ENCODE measurements around the gene PTMS. TPM values are rescaled to one million over a fixed set of nuclear protein-coding genes. Genes with fewer than 3 reads are reported as not detected.
A peak's percentile ranks its signal among the peaks of the same experiment; 100 is the strongest.

PTMS gene
- total and polyA plus RNA-seq, 10 of the 15 experiments (the other 5 are each of a cell fraction or from before 2014, with no cell fraction given), result 2.1 to 127 (median 29.8) TPM

GRCh38 chr12:6766651-6767349 is 637 bp downstream of the PTMS start (continued):
- TF ChIP-seq ZBTB33 (IDR thresholded peaks at IDR 0.05), result no peak
- TF ChIP-seq, protein P1, sequence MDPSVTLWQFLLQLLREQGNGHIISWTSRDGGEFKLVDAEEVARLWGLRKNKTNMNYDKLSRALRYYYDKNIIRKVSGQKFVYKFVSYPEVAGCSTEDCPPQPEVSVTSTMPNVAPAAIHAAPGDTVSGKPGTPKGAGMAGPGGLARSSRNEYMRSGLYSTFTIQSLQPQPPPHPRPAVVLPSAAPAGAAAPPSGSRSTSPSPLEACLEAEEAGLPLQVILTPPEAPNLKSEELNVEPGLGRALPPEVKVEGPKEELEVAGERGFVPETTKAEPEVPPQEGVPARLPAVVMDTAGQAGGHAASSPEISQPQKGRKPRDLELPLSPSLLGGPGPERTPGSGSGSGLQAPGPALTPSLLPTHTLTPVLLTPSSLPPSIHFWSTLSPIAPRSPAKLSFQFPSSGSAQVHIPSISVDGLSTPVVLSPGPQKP (IDR thresholded peaks at IDR 0.05; ENCODE audit: low read depth, low read length), result no peak
- TF ChIP-seq RAD51 (IDR thresholded peaks at IDR 0.05), result no peak
- TF ChIP-seq CHD2 (IDR thresholded peaks at IDR 0.05; ENCODE audit: borderline replicate concordance, low read depth, low read length), result no peak
- no peak for TF ChIP-seq TAF1 (IDR thresholded peaks at IDR 0.05; ENCODE audit: borderline replicate concordance, low read depth, low read length)
- TF ChIP-seq SRF (IDR thresholded peaks at IDR 0.05; ENCODE audit: low read depth in 2 of 2, low read length in 2 of 2), result no peak
- TF ChIP-seq BCL11A (IDR thresholded peaks at IDR 0.05; ENCODE audit: low read depth, low read length), result no peak
- no peak for TF ChIP-seq HDAC6 (IDR thresholded peaks at IDR 0.05; ENCODE audit: unreplicated experiment)
- TF ChIP-seq SMAD1 (IDR thresholded peaks at IDR 0.05; ENCODE audit: low read depth, partially characterized antibody), result no peak
- no peak for TF ChIP-seq TARDBP (IDR thresholded peaks at IDR 0.05; ENCODE audit: borderline replicate concordance)
- peak; percentile 71; the same call in 1 of the 2 replicates for TF ChIP-seq DPF2 (IDR thresholded peaks at IDR 0.05)
- no peak for TF ChIP-seq ATF7 (IDR thresholded peaks at IDR 0.05; ENCODE audit: low read depth)
- TF ChIP-seq MYC (IDR thresholded peaks at IDR 0.05; ENCODE audit: insufficient read depth, insufficient read length, insufficient replicate concordance, low read length, severe bottlenecking), result no peak
- TF ChIP-seq CBX5 (IDR thresholded peaks at IDR 0.05; ENCODE audit: low read depth), result no peak
- no peak for TF ChIP-seq MEF2A (IDR thresholded peaks at IDR 0.05; ENCODE audit: insufficient read depth, low read depth, low read length)
- no peak for TF ChIP-seq PML (IDR thresholded peaks at IDR 0.05; ENCODE audit: low read length)
- no peak for TF ChIP-seq ZBED1 (IDR thresholded peaks at IDR 0.05; ENCODE audit: borderline replicate concordance)
- no peak for TF ChIP-seq TCF3 (IDR thresholded peaks at IDR 0.05; ENCODE audit: borderline replicate concordance, insufficient read depth, low read depth, low read length)
- TF ChIP-seq BMI1 (IDR thresholded peaks at IDR 0.05; ENCODE audit: borderline replicate concordance), result no peak
- no peak for TF ChIP-seq STAT1 (conservative IDR thresholded peaks at IDR 0.05)
- no peak for TF ChIP-seq NR2C2 (IDR thresholded peaks at IDR 0.05; ENCODE audit: borderline replicate concordance, control insufficient read depth, insufficient read length, low read depth)
- TF ChIP-seq CHD4 (IDR thresholded peaks at IDR 0.05), result no peak
- TF ChIP-seq IRF3 (IDR thresholded peaks at IDR 0.05), result no peak
- no peak; a peak in 1 of 4 replicates for TF ChIP-seq IKZF2 (IDR thresholded peaks at IDR 0.05)
- no peak for TF ChIP-seq POLR2AphosphoS2 (IDR thresholded peaks at IDR 0.05; ENCODE audit: low read depth, low read length)
- TF ChIP-seq NBN (IDR thresholded peaks at IDR 0.05), result peak; percentile 35; the same call in 1 of the 2 replicates
- TF ChIP-seq, protein P2, sequence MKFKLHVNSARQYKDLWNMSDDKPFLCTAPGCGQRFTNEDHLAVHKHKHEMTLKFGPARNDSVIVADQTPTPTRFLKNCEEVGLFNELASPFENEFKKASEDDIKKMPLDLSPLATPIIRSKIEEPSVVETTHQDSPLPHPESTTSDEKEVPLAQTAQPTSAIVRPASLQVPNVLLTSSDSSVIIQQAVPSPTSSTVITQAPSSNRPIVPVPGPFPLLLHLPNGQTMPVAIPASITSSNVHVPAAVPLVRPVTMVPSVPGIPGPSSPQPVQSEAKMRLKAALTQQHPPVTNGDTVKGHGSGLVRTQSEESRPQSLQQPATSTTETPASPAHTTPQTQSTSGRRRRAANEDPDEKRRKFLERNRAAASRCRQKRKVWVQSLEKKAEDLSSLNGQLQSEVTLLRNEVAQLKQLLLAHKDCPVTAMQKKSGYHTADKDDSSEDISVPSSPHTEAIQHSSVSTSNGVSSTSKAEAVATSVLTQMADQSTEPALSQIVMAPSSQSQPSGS (IDR thresholded peaks at IDR 0.05; ENCODE audit: low read length), result no peak
- TF ChIP-seq RBBP5 (conservative IDR thresholded peaks at IDR 0.05), result no peak
- TF ChIP-seq KDM1A (IDR thresholded peaks at IDR 0.05; ENCODE audit: borderline replicate concordance), result no peak
